GM19452 (cell line): ENCODE data around the gene RBM15B.
"Not testable (repeated sequence)": the region's sequence is repeated elsewhere in the genome, so short reads cannot be mapped to it uniquely, and the experiment has no call there.

Source experiments
- ATAC-seq: cut with Tn5 transposase; IDR thresholded peaks from one replicate; pipeline ENCODE4 v1.9.1; 2021; ENCODE audit not compliant: unreplicated experiment

The RBM15B gene

GRCh38 chr3:51378065-51378464 is 13.0 kb upstream of the RBM15B start:
- no peak for ATAC-seq

DNA sequence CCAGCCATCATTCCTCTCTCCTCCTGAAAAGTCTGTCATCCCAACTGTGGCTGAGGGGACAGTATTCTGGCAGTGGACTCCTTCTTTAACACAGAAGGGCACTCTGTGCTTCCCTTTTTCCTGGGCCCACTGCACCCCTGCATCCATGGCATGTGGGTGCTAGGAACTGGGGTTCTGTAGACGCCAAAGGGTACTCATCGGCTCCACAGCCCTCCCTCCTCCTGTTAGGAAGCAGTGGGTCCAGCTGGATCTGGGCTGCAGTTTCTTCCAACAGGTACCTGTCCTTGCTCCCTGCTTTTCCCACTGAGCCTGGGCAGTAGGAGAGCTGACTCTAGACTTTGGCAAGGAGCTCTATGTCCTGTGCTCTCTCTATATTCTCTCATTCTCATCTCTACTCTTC is 12.4 kb upstream of the RBM15B start:
- no peak for ATAC-seq

GRCh38 chr3:51379301-51379700 is 11.8 kb upstream of the RBM15B start:
- ATAC-seq, result no peak

GRCh38 chr3:51379746-51380455 is 11.2 kb upstream of the RBM15B start:
- ATAC-seq, result no peak

DNA sequence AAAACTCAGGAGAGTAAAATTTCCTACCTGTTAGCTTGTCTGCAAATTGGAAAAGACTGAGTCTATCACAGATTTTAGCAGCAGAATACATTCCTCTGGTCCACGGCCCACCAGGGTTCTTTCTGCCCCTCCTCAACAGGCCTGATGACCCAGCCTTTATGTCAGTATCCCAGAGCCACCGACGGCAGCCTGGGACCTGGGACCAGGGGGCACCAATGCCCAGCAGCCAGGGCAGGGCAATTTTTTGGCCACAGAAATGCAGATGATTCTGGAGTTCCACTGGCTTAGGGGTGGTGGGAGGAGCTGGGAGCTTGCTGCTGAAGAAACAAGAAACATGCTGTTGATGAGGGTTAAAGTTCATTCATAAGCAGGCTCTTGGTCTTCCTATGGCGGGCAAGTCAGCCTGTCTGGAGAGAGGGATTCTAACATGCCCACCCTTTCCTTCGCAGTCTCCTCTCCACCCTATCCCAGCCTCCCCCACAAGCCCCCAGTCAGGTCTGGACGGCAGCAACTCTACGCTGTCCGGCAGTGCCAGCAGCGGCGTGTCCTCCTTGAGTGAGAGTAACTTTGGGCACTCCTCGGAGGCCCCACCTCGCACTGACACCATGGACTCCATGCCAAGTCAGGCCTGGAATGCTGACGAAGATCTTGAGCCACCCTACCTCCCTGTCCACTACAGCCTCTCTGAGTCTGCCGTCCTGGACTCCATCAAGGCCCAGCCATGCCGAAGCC is 10.3 kb upstream of the RBM15B start:
- no peak for ATAC-seq

DNA sequence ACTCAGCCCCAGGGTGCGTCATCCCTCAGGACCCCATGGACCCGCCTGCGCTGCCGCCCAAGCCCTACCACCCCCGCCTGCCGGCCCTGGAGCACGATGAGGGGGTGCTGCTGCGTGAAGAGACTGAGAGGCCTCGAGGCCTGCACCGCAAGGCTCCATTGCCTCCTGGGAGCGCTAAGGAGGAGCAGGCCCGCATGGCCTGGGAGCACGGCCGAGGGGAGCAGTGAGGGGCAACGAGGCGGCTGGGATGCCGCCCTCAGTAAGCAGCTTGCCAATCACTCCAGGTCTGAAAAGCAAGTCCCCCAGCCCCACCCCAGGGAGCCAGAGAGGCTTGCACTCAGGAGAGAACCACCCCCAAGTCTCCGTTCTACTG is 9.8 kb upstream of the RBM15B start:
- no peak for ATAC-seq

GRCh38 chr3:51382076-51382745 is 8.9 kb upstream of the RBM15B start:
- no peak for ATAC-seq

DNA sequence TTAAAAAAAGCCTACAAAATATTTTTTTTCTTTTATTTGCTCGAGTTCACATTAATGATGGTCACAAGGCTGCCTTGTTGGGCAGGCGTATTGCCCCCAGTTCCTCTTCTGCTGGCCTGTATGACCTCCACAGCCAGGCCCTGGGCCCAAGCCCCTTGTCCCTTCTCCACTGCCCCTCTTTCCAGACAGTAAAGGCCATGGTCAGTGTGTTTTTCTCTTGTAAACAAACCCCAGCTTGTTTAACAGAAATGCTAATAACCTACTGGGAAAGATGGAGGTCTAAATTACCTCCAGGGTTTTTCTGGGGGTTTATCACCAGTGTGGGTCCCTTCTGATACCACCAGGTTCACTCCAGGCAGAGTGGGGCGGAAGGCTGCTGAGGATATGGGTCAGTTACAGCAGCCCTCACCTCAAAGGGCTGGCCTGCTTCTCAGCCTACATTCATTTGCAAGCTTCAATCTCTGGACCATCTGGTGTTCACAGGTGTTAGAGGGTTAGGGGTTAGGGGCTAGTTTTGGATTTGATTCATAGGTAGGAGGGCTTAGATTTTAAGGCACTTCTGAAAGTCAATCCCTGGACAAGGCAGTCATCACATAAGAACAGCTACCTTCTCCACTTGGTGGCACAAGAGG is 8.0 kb upstream of the RBM15B start:
- no peak for ATAC-seq

DNA sequence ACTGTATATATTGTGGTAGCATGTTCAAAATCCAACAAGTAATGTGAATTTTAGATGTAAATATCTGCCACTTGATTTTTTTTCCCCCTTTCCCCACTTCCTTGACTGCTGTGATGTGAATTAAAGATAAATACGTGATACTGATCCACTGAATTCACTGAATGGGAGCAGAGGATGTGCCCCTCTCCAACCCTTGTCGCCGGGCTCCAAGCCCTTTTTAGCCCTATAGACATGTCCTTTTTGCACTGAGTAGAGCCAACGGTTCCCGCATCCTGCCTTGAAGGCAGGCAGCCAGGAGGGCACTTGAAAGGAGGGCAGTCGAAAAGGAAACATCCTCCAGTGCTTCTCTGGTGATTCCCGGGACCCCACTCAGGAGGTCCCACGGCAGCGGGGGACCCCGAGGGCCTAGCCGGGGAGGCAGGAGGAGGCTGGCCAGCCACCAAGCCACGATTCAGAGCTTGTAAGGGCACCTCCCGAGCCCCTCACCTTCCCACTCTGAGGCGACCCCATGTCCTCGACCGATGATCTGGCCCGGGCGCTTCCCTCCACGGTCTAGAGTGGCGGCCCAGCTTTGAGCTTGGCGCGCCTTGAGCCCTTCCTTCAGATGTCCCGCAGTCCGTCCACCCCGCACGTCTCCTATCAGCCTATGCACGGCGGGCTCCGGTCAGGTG is 6.9 kb upstream of the RBM15B start:
- ATAC-seq, result peak; percentile 15

GRCh38 chr3:51384726-51385473 is 6.2 kb upstream of the RBM15B start, which contains the start of gene MANF:
MANF (plus strand) TSS chr3:51385291; CDS start chr3:51385343, 52 bp downstream.
- peak; percentile 93 for ATAC-seq

DNA sequence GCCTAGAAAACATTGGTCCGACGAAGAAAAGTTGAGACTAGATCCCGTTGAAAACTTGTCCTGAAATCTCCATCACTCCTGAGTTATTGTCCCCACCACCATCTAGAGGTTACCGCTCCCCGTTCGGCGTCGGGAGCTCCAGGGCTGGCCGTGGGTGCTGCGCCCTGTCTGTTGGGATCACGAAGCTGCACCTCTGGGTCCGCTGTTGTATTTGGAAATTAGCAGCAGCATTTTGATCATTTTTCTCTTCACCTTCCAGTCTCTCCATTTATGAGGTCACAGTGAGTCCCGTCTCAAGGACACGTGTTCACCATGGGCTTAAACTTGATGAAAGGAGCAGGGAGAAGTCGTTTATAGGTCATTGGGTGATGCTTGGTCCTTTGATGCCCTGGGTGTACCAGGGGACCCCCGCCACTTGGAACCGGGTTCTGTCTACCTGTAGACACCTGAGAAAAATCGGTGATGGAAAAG is 5.4 kb upstream of the RBM15B start:
- ATAC-seq, result no peak

DNA sequence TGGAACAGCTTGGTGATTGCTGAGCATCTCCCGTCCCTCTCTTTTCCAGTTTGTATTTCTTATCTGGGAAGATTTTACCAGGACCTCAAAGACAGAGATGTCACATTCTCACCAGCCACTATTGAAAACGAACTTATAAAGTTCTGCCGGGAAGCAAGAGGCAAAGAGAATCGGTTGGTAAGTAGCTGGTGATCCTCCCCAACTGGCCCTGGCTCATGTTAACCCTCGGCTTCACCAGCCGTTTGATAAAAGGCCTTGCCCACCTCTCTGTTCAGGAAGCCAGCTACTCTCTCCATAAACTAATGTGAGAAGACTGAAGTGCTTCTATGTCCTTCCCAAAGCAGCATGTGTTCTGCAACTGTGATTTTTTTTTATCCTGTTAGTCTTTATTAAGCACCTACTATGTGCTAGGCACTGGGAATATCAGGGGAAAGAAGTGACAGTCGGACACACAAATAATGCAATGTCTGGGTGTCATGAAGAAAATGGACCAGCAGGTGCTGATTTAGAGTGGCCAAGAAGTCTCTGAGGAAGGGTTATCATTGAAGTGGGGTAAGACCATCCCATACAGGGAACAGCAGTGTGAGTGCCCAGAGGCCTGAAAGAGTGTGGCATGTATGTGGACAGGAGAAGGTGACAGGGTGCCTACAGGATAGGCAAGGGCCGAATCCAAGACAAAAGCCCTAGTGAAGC is 4.8 kb upstream of the RBM15B start:
- ATAC-seq, result no peak

DNA sequence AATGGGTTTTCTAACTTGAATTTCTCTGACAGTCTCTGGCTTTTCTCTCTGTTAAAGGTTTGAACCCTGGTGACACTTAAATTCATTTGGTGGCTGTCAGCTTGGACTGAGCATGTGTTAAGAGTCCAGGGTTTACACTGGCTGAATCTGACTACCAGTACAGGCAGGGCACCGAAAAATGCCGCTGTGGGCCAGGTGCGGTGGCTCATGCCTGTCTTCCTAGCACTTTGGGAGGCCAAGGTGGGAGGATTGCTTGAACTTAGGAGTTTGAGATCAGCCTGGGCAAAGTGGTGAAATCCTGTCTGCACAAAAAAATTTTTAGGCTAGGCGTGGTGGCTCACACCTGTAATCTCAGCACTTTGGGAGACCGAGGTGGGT is 4.2 kb upstream of the RBM15B start:
- no peak for ATAC-seq

DNA sequence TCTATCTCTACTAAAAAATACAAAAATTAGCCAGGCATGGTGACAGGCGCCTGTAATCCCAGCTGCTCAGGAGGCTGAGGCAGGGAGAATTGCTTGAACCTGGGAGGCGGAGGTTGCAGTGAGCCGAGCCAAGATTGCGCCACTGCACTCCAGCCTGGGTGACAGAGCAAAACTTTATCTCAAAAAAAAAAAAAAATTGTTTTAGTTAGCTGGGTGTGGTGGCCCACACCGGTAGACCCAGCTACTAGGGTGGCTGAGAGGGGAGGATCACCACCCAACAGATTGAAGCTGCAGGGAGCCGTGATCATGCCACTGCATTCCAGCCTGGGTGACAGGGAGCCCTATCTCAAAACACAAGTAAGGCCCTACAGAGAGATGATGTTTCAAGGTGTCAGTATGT is 3.8 kb upstream of the RBM15B start:
- ATAC-seq, result not testable (repeated sequence)

DNA sequence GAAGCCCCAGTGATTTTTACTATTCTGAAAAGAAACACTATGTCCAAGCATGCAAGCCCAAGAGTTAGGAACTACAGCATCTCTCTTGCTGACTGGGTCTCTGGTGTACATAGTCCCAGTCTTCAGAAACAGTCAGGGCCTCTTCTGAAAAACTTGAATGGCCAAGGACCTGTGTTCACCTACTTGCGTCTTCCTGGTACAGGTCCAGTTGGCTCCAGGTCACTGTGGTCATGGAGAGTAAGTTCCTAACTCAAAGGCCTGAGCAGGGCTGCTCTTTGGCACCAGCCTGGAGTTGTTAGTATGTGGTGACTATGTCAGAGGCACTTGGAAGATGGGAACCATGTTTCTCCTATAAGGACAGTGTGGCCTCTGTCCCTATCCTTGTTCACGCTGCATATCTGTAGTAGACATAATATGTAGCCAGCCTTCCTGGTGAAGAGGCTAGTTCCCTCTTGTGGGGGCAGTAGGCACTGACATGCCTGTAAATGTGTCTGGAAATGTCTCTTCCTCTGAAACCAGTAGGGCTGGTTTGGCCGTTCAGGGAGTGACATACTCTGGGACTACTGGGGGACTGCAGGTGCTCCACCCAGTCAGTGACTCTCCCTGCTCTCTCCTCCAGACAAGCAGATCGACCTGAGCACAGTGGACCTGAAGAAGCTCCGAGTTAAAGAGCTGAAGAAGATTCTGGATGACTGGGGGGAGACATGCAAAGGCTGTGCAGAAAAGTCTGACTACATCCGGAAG is 2.6 kb upstream of the RBM15B start:
- no peak for ATAC-seq

DNA sequence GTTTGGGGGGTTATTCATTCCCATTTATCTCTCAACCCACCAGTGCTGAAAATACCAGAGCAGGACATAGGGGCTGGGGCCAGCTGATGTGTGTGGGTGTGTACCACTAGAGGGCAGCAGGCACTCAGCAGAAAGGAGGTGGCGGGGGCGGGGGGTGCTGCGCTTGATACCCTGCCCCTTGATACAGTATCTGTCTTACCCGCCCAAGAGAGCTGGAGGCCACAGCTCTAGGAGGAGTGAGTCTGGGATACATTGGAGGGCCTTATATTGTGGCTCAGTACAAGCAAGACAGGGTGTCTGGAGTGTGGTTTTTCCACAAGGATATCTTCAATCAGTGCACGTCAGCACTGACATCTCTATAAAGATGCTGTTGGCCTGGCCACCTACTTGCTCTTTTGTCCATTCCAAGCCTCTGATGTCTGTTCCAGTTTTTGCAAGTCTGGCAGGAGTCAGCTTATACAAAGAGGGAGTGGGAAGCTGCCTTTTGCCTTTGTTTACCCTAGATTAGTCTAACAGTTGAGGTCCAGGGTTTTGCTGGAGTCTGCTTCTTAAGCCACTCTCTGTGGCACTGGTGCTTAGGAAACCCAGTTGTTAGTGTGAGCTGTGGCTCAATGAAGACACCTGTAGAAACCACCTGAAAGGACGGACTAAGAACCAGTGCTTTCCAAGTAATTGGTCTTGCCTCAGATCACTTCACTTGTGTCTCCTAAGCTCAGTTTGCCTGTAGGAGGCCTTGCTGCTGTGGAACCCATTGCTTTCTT is 1.5 kb upstream of the RBM15B start:
- ATAC-seq, result no peak

DNA sequence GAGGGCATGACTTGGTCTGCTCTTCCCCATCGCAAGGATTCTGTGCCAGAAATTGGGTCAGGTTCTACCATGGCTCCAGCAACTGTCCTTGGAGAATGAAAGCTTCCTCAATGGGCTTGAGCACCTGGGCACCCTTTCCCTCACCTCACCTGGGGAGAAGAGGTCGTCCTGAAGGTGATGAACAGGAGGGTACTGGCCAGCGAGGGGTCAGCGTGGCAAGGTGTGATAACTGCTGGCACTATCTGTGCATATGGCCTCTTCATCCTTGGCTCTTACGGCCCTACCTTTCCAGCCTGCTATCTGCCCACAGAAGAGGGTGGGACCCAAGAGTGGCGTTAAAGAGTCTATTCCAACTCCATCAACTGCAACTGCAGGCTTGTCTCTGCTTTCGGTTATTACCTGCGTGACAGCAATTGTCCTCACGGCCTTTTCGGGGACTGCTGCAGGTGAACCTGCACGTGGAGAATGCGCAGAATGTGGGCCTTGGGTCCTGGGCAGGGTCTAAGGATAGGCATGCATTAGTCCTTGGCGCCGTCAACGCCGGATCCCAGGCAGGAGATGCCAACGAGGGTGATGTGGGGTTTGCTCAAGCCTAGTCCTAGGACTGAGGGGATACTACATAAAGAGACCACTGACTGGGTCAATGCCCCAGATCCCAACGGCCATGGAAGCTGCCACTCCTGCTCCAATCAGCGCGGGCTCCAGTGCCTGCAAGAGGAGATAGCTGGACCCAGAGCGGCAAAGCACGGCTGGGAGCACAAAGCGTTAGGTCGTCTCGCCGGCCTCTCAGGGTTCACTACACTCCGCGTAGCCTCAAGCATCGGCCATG is 625 bp upstream of the RBM15B start:
- ATAC-seq, result no peak
